HCT116 (cell line): ENCODE results near the gene CCDC15. TPM values are rescaled to one million over a fixed set of nuclear protein-coding genes. Genes with fewer than 3 reads are reported as not detected.

ENCODE experiments used
- ATAC-seq: fragments of 200-7000 bp; cut with Tn5 transposase; 2 replicates; pipeline ENCODE4 v1.9.1; 2020; ENCODE audit warnings: mild to moderate bottlenecking, moderate library complexity
- BruUV-seq: library from RNA; stranded (reverse); fragments of 400-500 nt; replicated peaks from 2 replicates; lab custom pipeline; 2021; lab: Mats Ljungman, UMichigan
- CTCF ChIA-PET: fragments of 300-600 bp; sonication (Branson Sonifier 250); formaldehyde crosslinking; loops from one replicate; lab custom pipeline; 2021; ENCODE audit warnings: antibody characterized with exemption; lab: Charles Lee
- POLR2A ChIA-PET: fragments of 300-600, 350-600 bp; sonication (Branson Sonifier 250); formaldehyde crosslinking; loops from one replicate; lab custom pipeline; 2021; ENCODE audit warnings: antibody characterized with exemption; lab: Charles Lee
- RAD21 ChIA-PET, 2 experiments: fragments of 300-600 bp; sonication (Branson Sonifier 250); formaldehyde crosslinking; loops; one replicate each; lab custom pipeline; 2023; ENCODE audit warnings: low total read pairs in 2 of 2; ENCODE audit not compliant: uncharacterized antibody in 2 of 2, unreplicated experiment in 2 of 2, low non-redundant PET in 1 of 2; lab: Charles Lee
- DNase-seq: peaks from one replicate; pipeline ENCODE4 v3.0.0-alpha.2; 2010; ENCODE audit warnings: low read depth, low spot score
- H2AFZ ChIP-seq: fragments of 200-600 bp; shearing (Covaris generic), sonication (generic); 2 replicates; pipeline ENCODE4 v1.6.1; 2017; ENCODE audit warnings: low read depth, mixed run types, mixed read lengths, antibody characterized with exemption, low read length; ENCODE audit not compliant: poor library complexity, severe bottlenecking
- H3K27ac ChIP-seq: 2 replicates; pipeline ENCODE4 v1.5.1; 2012; ENCODE audit warnings: low read depth, low read length
- H3K27me3 ChIP-seq: fragments of 200-600 bp; sonication (generic); 2 replicates; pipeline ENCODE4 v1.6.1; 2016; ENCODE audit warnings: mixed run types, low read length, mixed read lengths; ENCODE audit not compliant: insufficient read depth
- H3K36me3 ChIP-seq, 2 experiments: fragments of 200-500 bp in 1 of 2; fragments of 200-600 bp in 1 of 2; sonication (Bioruptor generic) in 1 of 2; sonication (generic) in 1 of 2; 2 replicates each; pipeline versions ENCODE4 v1.5.1 to v1.6.1; 2014 to 2016; ENCODE audit warnings: low read length in 2 of 2, inconsistent platforms in 1 of 2, mixed read lengths in 1 of 2, mixed run types in 1 of 2; ENCODE audit not compliant: insufficient read depth in 2 of 2, control insufficient read depth in 1 of 2
- H3K4me1 ChIP-seq, 2 experiments: fragments of 200-600 bp in 1 of 2; sonication (generic) in 1 of 2; 2 replicates each; pipeline versions ENCODE4 v1.5.1 to v1.6.1; 2012 to 2017; ENCODE audit warnings: low read length in 2 of 2, inconsistent platforms in 1 of 2, mild to moderate bottlenecking in 1 of 2, mixed read lengths in 1 of 2, mixed run types in 1 of 2, moderate library complexity in 1 of 2; ENCODE audit not compliant: insufficient read depth in 2 of 2, control insufficient read depth in 1 of 2
- H3K4me2 ChIP-seq: fragments of 200-600 bp; sonication (generic); 2 replicates; pipeline ENCODE4 v1.6.1; 2017; ENCODE audit warnings: mixed run types, low read length, mixed read lengths
- H3K4me3 ChIP-seq, 2 experiments: fragments of 200-600 bp in 1 of 2; sonication (generic) in 1 of 2; replicated peaks in 1 of 2; 2 replicates each; pipeline ENCODE4 v1.5.1; 2011 to 2016; ENCODE audit warnings: low read length in 2 of 2, control low read depth in 1 of 2, low read depth in 1 of 2, mild to moderate bottlenecking in 1 of 2, mixed read lengths in 1 of 2, mixed run types in 1 of 2
- H3K79me2 ChIP-seq: fragments of 200-600 bp; sonication (generic); 2 replicates; pipeline ENCODE4 v1.6.1; 2017; ENCODE audit warnings: mild to moderate bottlenecking, mixed run types, low read length, moderate library complexity, mixed read lengths; ENCODE audit not compliant: insufficient read depth
- H3K9ac ChIP-seq: fragments of 200-600 bp; sonication (generic); 2 replicates; pipeline ENCODE4 v1.6.1; 2016; ENCODE audit warnings: low read length, mixed read lengths
- H3K9me2 ChIP-seq: fragments of 200-600 bp; sonication (generic), shearing (Covaris generic); 2 replicates; pipeline ENCODE4 v1.6.1; 2017; ENCODE audit warnings: mixed run types, mild to moderate bottlenecking, moderate library complexity; ENCODE audit not compliant: insufficient read depth
- H3K9me3 ChIP-seq, 2 experiments: fragments of 200-500 bp in 1 of 2; fragments of 200-600 bp in 1 of 2; sonication (Bioruptor generic) in 1 of 2; sonication (generic) in 1 of 2; 2 replicates each; pipeline ENCODE4 v1.6.1; 2014 to 2017; ENCODE audit warnings: low read length in 2 of 2, mixed read lengths in 2 of 2, inconsistent platforms in 1 of 2, low read depth in 1 of 2, mild to moderate bottlenecking in 1 of 2, mixed run types in 1 of 2, moderate library complexity in 1 of 2; ENCODE audit not compliant: control insufficient read depth in 1 of 2, insufficient read depth in 1 of 2
- H4K20me1 ChIP-seq: fragments of 200-600 bp; sonication (generic), shearing (Covaris generic); 2 replicates; pipeline ENCODE4 v1.6.1; 2017; ENCODE audit warnings: mixed run types, mild to moderate bottlenecking, moderate library complexity; ENCODE audit not compliant: insufficient read depth
- CBX3 ChIP-seq: IDR thresholded peaks from 2 replicates; pipeline ENCODE4 v1.6.1; 2012; ENCODE audit warnings: low read depth
- EGR1 ChIP-seq: IDR thresholded peaks from 2 replicates; pipeline ENCODE4 v1.6.1; 2012; ENCODE audit warnings: low read depth
- ELF1 ChIP-seq: IDR thresholded peaks from 2 replicates; pipeline ENCODE4 v1.6.1; 2012; ENCODE audit warnings: low read depth, borderline replicate concordance
- EZH2 ChIP-seq: fragments of 200-600 bp; sonication (generic); IDR thresholded peaks from 2 replicates; pipeline ENCODE4 v1.6.1; 2017; ENCODE audit warnings: antibody characterized with exemption, mixed run types
- FOSL1 ChIP-seq: IDR thresholded peaks from 2 replicates; pipeline ENCODE4 v1.6.1; 2012; ENCODE audit warnings: low read depth
- JUND ChIP-seq: IDR thresholded peaks from 2 replicates; pipeline ENCODE4 v1.6.1; 2012
- MAX ChIP-seq: IDR thresholded peaks from 2 replicates; pipeline ENCODE4 v1.6.1; 2012
- POLR2AphosphoS5 ChIP-seq: IDR thresholded peaks from 2 replicates; pipeline ENCODE4 v1.6.1; 2011; ENCODE audit warnings: mild to moderate bottlenecking, low read depth, low read length, moderate library complexity
- SIN3A ChIP-seq: IDR thresholded peaks from 2 replicates; pipeline ENCODE4 v1.6.1; 2012; ENCODE audit warnings: low read depth
- SRF ChIP-seq: IDR thresholded peaks from 2 replicates; pipeline ENCODE4 v1.6.1; 2012; ENCODE audit warnings: low read depth
- TCF7L2 ChIP-seq: IDR thresholded peaks from 2 replicates; pipeline ENCODE4 v1.7.0; 2011; ENCODE audit warnings: borderline replicate concordance, inconsistent platforms; ENCODE audit not compliant: insufficient read depth, insufficient read length; ENCODE audit errors: extremely low read depth
- ZNF274 ChIP-seq: fragments of 200-500 bp; sonication (Bioruptor generic); IDR thresholded peaks from 2 replicates; pipeline ENCODE4 v1.6.1; 2014; ENCODE audit warnings: mild to moderate bottlenecking, low read depth, low read length, inconsistent platforms
- intact Hi-C: fragments of 100-400 bp; cut with micrococcal nuclease; formaldehyde crosslinking; loops from 2 replicates; pipeline ENCODE4 v1.10.0; 2022
- total RNA-seq: library from RNA; stranded (reverse); gene quantifications from one replicate; pipeline ENCODE4 v1.2.1, GENCODE V29; 2021; ENCODE audit not compliant: unreplicated experiment
- TF ChIP-seq, protein P1 (sequence below): IDR thresholded peaks from 2 replicates; pipeline ENCODE4 v1.6.1; 2011; ENCODE audit warnings: mild to moderate bottlenecking, low read length, moderate library complexity; ENCODE audit not compliant: insufficient replicate concordance; ENCODE audit errors: extremely low read depth
- TF ChIP-seq, protein P2 (sequence below): IDR thresholded peaks from 2 replicates; pipeline ENCODE4 v1.6.1; 2012; ENCODE audit warnings: low read depth

CCDC15 gene
- total RNA-seq, 1 experiment from 2014 or later: 2.4 TPM

DNA sequence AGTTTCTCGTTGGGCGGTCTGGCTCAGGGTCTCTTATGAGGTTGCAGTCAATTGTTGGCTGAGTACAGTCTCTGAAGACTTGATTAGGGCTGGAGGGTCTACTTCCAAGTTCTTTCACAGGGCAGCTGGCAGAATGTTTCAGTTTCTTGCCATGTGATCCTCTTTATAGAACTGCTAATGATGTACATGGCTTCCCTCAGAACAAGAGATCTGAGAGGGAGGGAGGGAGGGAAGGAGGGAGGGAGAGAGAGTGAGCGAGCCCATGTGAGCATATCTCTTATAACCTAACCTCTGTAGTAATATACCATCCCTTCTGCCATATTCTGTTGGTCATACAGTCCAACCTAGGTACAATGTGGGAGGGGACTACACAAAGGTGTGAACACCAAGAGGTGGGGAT, 2.7 kb upstream of the CCDC15 start:
- Histone ChIP-seq H3K9me2 (no peaks in the 10 kb centered on the region), H3K36me3 (no peaks in the 10 kb centered on the region), H2AFZ (no peak overlapping the region), H3K79me2 (no peaks in the 10 kb centered on the region), H4K20me1 (no peaks in the 10 kb centered on the region), H3K9me3 (no peaks in the 10 kb centered on the region), H3K27ac (no peak overlapping the region), H3K4me2 (no peak overlapping the region), H3K27me3 (no peaks in the 10 kb centered on the region), H3K4me1 (peaks cover 7 to 24% of the 10 kb centered on the region in 2 experiments), H3K9ac (no peak overlapping the region), H3K4me3 (no peak overlapping the region)
- POLR2A ChIA-PET: no interaction called here
- TF ChIP-seq ELF1: no peak
- TF ChIP-seq CBX3: no peak
- TF ChIP-seq SIN3A: no peak
- TF ChIP-seq, protein P1, sequence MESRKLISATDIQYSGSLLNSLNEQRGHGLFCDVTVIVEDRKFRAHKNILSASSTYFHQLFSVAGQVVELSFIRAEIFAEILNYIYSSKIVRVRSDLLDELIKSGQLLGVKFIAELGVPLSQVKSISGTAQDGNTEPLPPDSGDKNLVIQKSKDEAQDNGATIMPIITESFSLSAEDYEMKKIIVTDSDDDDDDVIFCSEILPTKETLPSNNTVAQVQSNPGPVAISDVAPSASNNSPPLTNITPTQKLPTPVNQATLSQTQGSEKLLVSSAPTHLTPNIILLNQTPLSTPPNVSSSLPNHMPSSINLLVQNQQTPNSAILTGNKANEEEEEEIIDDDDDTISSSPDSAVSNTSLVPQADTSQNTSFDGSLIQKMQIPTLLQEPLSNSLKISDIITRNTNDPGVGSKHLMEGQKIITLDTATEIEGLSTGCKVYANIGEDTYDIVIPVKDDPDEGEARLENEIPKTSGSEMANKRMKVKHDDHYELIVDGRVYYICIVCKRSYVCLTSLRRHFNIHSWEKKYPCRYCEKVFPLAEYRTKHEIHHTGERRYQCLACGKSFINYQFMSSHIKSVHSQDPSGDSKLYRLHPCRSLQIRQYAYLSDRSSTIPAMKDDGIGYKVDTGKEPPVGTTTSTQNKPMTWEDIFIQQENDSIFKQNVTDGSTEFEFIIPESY: no peak
- TF ChIP-seq, protein P2, sequence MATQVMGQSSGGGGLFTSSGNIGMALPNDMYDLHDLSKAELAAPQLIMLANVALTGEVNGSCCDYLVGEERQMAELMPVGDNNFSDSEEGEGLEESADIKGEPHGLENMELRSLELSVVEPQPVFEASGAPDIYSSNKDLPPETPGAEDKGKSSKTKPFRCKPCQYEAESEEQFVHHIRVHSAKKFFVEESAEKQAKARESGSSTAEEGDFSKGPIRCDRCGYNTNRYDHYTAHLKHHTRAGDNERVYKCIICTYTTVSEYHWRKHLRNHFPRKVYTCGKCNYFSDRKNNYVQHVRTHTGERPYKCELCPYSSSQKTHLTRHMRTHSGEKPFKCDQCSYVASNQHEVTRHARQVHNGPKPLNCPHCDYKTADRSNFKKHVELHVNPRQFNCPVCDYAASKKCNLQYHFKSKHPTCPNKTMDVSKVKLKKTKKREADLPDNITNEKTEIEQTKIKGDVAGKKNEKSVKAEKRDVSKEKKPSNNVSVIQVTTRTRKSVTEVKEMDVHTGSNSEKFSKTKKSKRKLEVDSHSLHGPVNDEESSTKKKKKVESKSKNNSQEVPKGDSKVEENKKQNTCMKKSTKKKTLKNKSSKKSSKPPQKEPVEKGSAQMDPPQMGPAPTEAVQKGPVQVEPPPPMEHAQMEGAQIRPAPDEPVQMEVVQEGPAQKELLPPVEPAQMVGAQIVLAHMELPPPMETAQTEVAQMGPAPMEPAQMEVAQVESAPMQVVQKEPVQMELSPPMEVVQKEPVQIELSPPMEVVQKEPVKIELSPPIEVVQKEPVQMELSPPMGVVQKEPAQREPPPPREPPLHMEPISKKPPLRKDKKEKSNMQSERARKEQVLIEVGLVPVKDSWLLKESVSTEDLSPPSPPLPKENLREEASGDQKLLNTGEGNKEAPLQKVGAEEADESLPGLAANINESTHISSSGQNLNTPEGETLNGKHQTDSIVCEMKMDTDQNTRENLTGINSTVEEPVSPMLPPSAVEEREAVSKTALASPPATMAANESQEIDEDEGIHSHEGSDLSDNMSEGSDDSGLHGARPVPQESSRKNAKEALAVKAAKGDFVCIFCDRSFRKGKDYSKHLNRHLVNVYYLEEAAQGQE: no peak
- TF ChIP-seq TCF7L2: no peak
- TF ChIP-seq POLR2AphosphoS5: no peak
- no peak for TF ChIP-seq FOSL1
- TF ChIP-seq ZNF274: no peak
- TF ChIP-seq SRF: no peak
- TF ChIP-seq MAX: no peak
- TF ChIP-seq EGR1: no peak
- TF ChIP-seq EZH2: no peak
- TF ChIP-seq JUND: no peak
- no peak for ATAC-seq
- RAD21 ChIA-PET: no interaction called here
- CTCF ChIA-PET: no interaction called here
- no peak for DNase-seq
- intact Hi-C loops: no loop called here
- BruUV-seq: no TSS peak
